ENCODE data around the gene R3HDM1.
"Not testable (repeated sequence)": the region's sequence is repeated elsewhere in the genome, so short reads cannot be mapped to it uniquely, and the experiment has no call there.

Gene R3HDM1

GRCh38 chr2:135573620-135574019, 42.3 kb downstream of the R3HDM1 start:
- no peak for DNase-seq (ENCODE audit: low read depth in 2 of 2)

- DNase-seq (ENCODE audit: low read depth in 2 of 2): no peak
These were observed 50.0 kb downstream of the R3HDM1 start for GRCh38 chr2:135581282-135581681.

GRCh38 chr2:135582383-135582782, 51.1 kb downstream of the R3HDM1 start:
- DNase-seq (ENCODE audit: low read depth in 2 of 2): no peak

DNA sequence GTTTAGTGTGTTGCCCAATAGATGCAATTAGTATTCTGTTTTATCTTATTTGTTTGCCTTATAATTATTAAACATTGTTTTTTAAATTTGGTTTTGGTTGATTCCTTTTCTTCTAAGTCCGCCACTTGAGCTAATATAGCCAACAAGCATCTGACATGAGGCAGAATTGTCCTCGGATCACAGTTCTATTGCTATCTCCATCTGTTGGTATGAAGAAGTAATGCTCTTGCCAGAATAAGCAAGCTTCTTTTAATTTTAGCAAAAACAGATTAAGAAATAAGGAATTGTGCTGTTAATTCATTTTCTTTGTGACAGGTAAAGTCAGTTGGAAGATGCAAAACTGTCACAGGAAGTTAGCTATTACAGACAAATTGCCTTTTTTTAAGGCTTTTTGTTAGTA, 54.3 kb downstream of the R3HDM1 start:
- no peak for DNase-seq (ENCODE audit: low read depth in 2 of 2)

DNA sequence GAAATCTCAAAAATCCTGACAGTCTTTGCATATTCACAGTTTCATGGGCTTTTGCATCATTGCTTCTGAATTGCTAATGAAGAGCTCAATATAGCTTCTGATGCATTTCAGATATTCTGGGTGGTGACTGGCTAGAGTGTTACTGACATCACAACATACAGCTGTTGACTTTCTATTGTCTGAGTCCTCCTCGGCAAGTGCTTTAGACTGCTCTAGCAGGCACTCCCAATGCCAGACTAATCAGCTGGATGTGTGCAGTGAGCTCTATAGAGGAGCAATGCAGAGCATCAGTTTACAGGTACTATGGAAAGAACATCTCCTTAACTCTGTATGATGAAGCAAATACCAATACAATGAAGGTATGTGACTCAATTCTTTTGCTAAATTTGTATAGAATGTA, 54.9 kb downstream of the R3HDM1 start:
- DNase-seq (ENCODE audit: low read depth in 2 of 2): no peak

- no peak for DNase-seq (ENCODE audit: low read depth in 2 of 2)
These were observed 56.7 kb downstream of the R3HDM1 start for GRCh38 chr2:135587958-135588357.

DNA sequence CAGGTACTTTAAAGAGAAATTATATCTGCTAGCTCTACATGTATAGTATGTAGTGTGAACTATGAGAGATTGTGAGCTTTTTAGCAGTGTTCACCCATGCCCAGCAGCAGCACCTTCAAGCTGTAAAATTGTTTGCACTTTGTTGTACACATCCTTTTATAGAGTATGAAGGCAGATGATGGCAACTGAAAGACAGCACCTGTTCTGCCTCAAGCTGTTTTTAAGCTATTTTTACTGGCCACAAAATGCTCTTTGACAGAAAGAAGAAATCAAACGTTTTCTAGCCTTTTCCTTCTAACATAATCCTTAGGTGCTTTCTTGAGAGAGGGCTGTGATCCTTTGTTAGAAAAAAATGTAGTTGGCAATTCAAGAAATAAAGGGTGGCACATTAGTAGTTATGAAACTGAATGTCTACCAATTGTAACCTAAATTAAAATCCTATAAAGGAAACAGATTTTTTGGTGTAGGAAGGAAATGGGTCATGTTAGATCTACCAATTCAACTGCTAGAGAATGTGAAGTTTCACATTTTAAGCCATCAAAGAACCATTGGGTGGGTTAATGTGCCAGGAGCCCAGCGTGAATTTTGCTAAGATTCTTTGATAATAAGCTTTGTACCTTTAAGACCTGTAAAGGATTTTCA, 59.5 kb downstream of the R3HDM1 start:
- no peak for DNase-seq (ENCODE audit: low read depth in 2 of 2)

DNA sequence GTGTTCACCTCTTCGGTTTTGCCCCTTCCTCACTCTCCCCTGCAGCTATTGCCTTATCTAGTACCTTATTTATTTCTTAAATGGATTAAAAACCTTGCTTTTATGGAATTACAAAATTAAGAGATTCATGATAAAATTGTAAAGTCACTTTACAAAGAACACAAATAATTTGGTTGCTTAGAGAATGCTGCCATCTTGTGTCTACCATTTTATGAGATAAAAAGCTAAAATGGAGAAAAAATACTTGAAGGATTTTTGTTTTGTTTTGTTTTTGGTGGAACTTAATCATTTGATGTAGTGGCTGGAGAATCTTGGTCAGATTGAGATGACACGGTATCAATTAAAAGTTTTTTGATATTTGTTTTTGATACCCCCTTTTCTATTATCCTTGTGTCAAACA, 69.6 kb downstream of the R3HDM1 start:
- DNase-seq (ENCODE audit: low read depth in 2 of 2): no peak

GRCh38 chr2:135603543-135603942, 72.3 kb downstream of the R3HDM1 start:
- no peak for DNase-seq (ENCODE audit: low read depth in 2 of 2)

GRCh38 chr2:135607561-135607960, 76.3 kb downstream of the R3HDM1 start:
- DNase-seq (ENCODE audit: low read depth in 2 of 2): no peak

GRCh38 chr2:135612319-135612718, 81.0 kb downstream of the R3HDM1 start:
- no peak for DNase-seq (ENCODE audit: low read depth in 2 of 2)

- DNase-seq (ENCODE audit: low read depth in 2 of 2): no peak
These were observed 84.1 kb downstream of the R3HDM1 start for GRCh38 chr2:135615404-135615803.

GRCh38 chr2:135617501-135618015, 86.3 kb downstream of the R3HDM1 start:
- DNase-seq (ENCODE audit: low read depth in 2 of 2): no peak

GRCh38 chr2:135620198-135620597, 88.9 kb downstream of the R3HDM1 start:
- no peak for DNase-seq (ENCODE audit: low read depth in 2 of 2)

- DNase-seq (ENCODE audit: low read depth in 2 of 2): no peak
These were observed 98.2 kb downstream of the R3HDM1 start for GRCh38 chr2:135629520-135629919.

DNA sequence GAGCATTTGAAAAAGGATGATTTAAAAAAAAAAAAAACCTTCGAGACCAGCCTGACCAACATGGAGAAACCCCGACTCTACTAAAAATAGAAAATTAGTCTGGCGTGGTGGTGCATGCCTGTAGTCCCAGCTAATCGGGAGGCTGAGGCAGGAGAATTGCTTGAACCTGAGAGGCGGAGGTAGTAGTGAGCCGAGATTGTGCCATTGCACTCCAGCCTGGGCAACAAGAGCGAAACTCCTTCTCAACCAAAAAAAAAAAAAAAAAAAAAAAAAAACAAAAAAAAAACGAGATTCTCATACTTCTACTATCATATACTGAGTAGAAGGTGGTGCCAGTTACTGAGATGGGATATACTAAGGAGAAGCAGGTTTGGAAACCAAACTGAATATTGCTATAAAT, 98.8 kb downstream of the R3HDM1 start:
- not testable (repeated sequence) for DNase-seq (ENCODE audit: low read depth in 2 of 2)

- no peak for DNase-seq (ENCODE audit: low read depth in 2 of 2)
These were observed 99.2 kb downstream of the R3HDM1 start for GRCh38 chr2:135630488-135630887.

- DNase-seq (ENCODE audit: low read depth in 2 of 2): no peak
These were observed 102.3 kb downstream of the R3HDM1 start for GRCh38 chr2:135633582-135633981.

GRCh38 chr2:135635212-135635835, 104.0 kb downstream of the R3HDM1 start:
- no peak for DNase-seq (ENCODE audit: low read depth in 2 of 2)

DNA sequence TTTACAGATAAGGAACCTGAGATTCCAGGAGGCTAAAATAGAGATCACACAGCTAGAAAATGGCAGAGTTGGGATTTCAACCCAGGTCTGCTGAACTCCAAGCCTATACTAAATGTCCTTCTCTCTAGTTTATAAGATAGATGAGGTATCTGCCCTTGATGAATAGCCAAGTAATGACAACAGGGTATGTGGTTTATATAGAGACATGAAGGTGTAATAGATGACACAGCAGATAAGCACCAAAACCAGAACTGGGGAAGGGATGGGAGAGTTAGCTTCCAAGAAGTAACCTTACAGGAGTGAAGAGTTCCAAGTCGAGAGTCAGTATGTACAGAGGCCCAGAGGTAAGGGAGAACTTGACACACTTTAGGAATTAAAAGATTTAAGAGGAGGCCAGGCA, 105.7 kb downstream of the R3HDM1 start:
- DNase-seq (ENCODE audit: low read depth in 2 of 2): no peak

DNA sequence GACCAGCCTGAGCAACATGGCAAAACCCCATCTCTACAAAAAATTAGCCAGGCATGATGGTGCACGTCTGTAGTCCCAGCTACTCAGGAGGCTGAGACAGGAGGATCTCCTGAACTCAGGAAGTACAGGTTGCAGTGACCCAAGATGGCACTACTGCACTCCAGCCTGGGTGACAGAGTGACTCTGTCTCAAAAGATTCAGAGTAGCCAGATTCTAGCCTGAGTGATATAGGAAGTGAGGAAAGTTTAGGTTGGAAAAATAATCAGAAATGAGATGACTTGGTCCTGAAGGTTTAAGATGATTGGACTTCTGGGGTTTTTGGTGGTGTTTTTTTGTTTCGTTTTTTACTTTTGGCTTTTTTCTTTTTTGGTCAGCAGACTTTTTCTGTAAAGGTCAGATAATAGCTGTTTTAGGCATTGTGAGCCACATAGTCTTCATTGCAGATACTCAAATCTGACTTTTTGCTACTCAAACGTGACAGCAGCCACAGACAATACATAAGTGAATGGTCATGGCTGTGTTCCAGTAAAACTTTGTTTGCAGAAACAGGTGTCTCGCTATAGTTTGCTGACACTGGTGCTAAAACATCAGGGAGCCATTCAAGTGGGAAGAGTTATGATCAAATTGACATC, 106.3 kb downstream of the R3HDM1 start:
- no peak for DNase-seq (ENCODE audit: low read depth in 2 of 2)

- DNase-seq (ENCODE audit: low read depth in 2 of 2): no peak
These were observed 107.5 kb downstream of the R3HDM1 start for GRCh38 chr2:135638825-135639224.
